ENCODE data around the gene CHL1.

DNA sequence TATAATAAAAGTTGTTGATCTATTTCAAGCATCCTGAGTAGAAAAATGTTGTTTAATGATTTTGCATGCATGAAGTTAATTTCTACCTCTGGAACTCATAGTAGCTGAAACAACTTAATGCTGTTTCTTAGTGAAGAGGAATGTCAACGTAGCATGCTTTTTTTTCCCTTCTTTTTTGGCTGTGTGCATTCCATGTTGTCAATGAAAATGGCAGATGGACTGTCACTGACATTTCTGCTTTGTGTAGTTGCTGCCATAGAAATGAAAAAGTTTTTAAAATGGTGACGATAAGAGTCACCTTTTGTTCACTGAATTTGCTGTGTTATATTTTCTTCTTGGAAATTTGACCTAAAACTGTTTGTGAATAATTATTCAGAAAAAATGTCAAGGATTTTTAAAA is 116.3 kb downstream of the CHL1 start:
- TF ChIP-seq, protein P1, sequence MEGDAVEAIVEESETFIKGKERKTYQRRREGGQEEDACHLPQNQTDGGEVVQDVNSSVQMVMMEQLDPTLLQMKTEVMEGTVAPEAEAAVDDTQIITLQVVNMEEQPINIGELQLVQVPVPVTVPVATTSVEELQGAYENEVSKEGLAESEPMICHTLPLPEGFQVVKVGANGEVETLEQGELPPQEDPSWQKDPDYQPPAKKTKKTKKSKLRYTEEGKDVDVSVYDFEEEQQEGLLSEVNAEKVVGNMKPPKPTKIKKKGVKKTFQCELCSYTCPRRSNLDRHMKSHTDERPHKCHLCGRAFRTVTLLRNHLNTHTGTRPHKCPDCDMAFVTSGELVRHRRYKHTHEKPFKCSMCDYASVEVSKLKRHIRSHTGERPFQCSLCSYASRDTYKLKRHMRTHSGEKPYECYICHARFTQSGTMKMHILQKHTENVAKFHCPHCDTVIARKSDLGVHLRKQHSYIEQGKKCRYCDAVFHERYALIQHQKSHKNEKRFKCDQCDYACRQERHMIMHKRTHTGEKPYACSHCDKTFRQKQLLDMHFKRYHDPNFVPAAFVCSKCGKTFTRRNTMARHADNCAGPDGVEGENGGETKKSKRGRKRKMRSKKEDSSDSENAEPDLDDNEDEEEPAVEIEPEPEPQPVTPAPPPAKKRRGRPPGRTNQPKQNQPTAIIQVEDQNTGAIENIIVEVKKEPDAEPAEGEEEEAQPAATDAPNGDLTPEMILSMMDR (IDR thresholded peaks at IDR 0.05), result no peak
- TF ChIP-seq POLR2AphosphoS5 (IDR thresholded peaks at IDR 0.05), result no peak
- no peak for TF ChIP-seq POLR2A (IDR thresholded peaks at IDR 0.05)

Data from prostate gland (tissue), 2 donors.